Endodermal cell (in vitro differentiated cells): ENCODE data around the gene ZNF611. TPM values are rescaled to one million over a fixed set of nuclear protein-coding genes. Genes with fewer than 3 reads are reported as not detected.

Experiments used
- DNase-seq: peaks from one replicate; pipeline ENCODE4 v3.0.0-alpha.2; 2017
- H3K27ac ChIP-seq: 2 replicates; pipeline ENCODE4 v1.5.1; 2013; ENCODE audit warnings: mild to moderate bottlenecking, low read depth, low read length, moderate library complexity
- H3K27me3 ChIP-seq: 2 replicates; pipeline ENCODE4 v1.6.1; 2013; ENCODE audit warnings: mild to moderate bottlenecking, low read length, moderate library complexity; ENCODE audit not compliant: insufficient read depth, control insufficient read depth, poor library complexity, severe bottlenecking
- H3K36me3 ChIP-seq: 2 replicates; pipeline ENCODE4 v1.7.0; 2013; ENCODE audit warnings: mild to moderate bottlenecking, low read length, moderate library complexity; ENCODE audit not compliant: control insufficient read depth, insufficient read depth
- H3K4me1 ChIP-seq: one replicate; pipeline ENCODE4 v1.7.0; 2013; ENCODE audit warnings: low read length; ENCODE audit not compliant: control insufficient read depth, insufficient read depth
- H3K4me3 ChIP-seq: 2 replicates; pipeline ENCODE4 v1.5.1; 2013; ENCODE audit warnings: mild to moderate bottlenecking, low read length, moderate library complexity
- H3K9ac ChIP-seq: 2 replicates; pipeline ENCODE4 v1.6.1; 2013; ENCODE audit warnings: mild to moderate bottlenecking, low read length, moderate library complexity; ENCODE audit not compliant: poor library complexity, severe bottlenecking; ENCODE audit errors: extremely low read depth
- H3K9me3 ChIP-seq: 2 replicates; pipeline ENCODE4 v1.6.1; 2013; ENCODE audit warnings: mild to moderate bottlenecking, low read length, moderate library complexity; ENCODE audit not compliant: control insufficient read depth
- H3K27ac Mint-ChIP-seq: 2 replicates; pipeline ENCODE4 v1.8.0; 2020; ENCODE audit warnings: mixed read lengths
- H3K27me3 Mint-ChIP-seq: 2 replicates; pipeline ENCODE4 v1.8.0; 2021; ENCODE audit warnings: mild to moderate bottlenecking, mixed read lengths; ENCODE audit not compliant: insufficient read depth
- H3K36me3 Mint-ChIP-seq: 2 replicates; pipeline ENCODE4 v1.8.0; 2020; ENCODE audit warnings: low read depth, mixed read lengths
- H3K4me1 Mint-ChIP-seq: 2 replicates; pipeline ENCODE4 v1.8.0; 2020; ENCODE audit warnings: mixed read lengths
- H3K4me3 Mint-ChIP-seq: 2 replicates; pipeline ENCODE4 v1.8.0; 2020; ENCODE audit warnings: mild to moderate bottlenecking, moderate library complexity, mixed read lengths
- H3K9me3 Mint-ChIP-seq: 2 replicates; pipeline ENCODE4 v1.8.0; 2020; ENCODE audit warnings: mild to moderate bottlenecking, mixed read lengths
- CTCF ChIP-seq: fragments of 200-600 bp; sonication (generic); conservative IDR thresholded peaks from 2 replicates; pipeline ENCODE4 v1.5.0; 2021; ENCODE audit warnings: antibody characterized with exemption, mild to moderate bottlenecking
- WGBS, 2 experiments: methylation state at CpG; one replicate each; pipeline versions ENCODE4 v1.1.5 to v1.1.7; 2013; ENCODE audit warnings: missing lambda C conversion rate in 2 of 2, mixed read lengths in 1 of 2; ENCODE audit not compliant: insufficient coverage in 1 of 2, insufficient read length in 1 of 2; 5-methylcytosine and 5-hydroxymethylcytosine counted together
- total RNA-seq, 2 donors: library from RNA; stranded (reverse); fragmentation: NEBNext Ultra II Directional in 1 of 2; extraction: Animal tissue kit (Norgen Biotek cat#: 25700) in 1 of 2; gene quantifications; 2 replicates in 1 of 2; 3 replicates in 1 of 2; pipeline ENCODE4 v1.2.1, GENCODE V29; 2021

ZNF611 gene
- total RNA-seq, 2 donors from 2014 or later: 96.9 to 136 TPM

DNA sequence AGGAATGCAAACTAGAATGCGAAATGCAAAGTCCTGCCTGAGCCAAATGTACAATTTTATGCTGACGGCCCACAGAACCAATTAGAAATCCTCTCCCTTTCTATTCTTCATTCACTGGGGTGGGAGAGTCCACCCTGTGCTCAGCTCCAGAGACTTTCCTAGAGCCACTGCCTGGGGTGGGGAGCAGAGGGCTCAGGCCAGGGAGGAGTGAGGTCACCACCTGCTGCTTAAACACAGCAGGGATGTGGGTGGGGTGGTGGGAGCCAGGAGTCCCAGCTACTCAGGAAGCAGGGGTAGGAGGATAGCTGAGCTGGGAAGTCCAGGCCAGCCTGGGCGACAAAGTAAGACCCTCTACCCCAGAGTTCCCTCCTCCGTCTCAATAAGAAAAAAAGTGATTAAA, 69.8 kb downstream of the ZNF611 start:
- WGBS, 2 experiments: 87 to 92% methylated on average over 4 of the region's 4 CpGs
- Mint-ChIP-seq H3K4me1 (peaks cover 20% of the 10 kb centered on the region), H3K27ac (no peak overlapping the region), H3K9me3 (no peaks in the 10 kb centered on the region), H3K27me3 (no peaks in the 10 kb centered on the region), H3K36me3 (peaks cover 56% of the 10 kb centered on the region), H3K4me3 (no peak overlapping the region)
- no peak overlapping the region for H3K9ac ChIP-seq
- no peak for DNase-seq
- no peaks in the 10 kb centered on the region for H3K4me1 ChIP-seq
- H3K27ac ChIP-seq: no peak overlapping the region
- TF ChIP-seq CTCF: no peak
- no peaks in the 10 kb centered on the region for H3K27me3 ChIP-seq
- no peak overlapping the region for H3K4me3 ChIP-seq
- H3K9me3 ChIP-seq: no peaks in the 10 kb centered on the region
- peaks cover 73% of the 10 kb centered on the region for H3K36me3 ChIP-seq

GRCh38 chr19:52664461-52664860, 70.4 kb downstream of the ZNF611 start:
- no peak for TF ChIP-seq CTCF
- no peak overlapping the region for H3K9ac ChIP-seq
- DNase-seq: no peak

GRCh38 chr19:52662631-52663030, 72.2 kb downstream of the ZNF611 start:
- H3K9ac ChIP-seq: no peak overlapping the region

More at GRCh38 chr19:52664461-52664860, 70.4 kb downstream of the ZNF611 start:
- Histone ChIP-seq H3K4me1 (no peaks in the 10 kb centered on the region), H3K4me3 (no peak overlapping the region), H3K36me3 (peaks cover 73% of the 10 kb centered on the region), H3K27me3 (no peaks in the 10 kb centered on the region), H3K27ac (no peak overlapping the region), H3K9me3 (no peaks in the 10 kb centered on the region)
- no peak overlapping the region for H3K4me3 Mint-ChIP-seq
- WGBS, 2 experiments: 81 to 86% methylated on average over 2 to 5 of the region's 5 CpGs
- H3K27me3 Mint-ChIP-seq: no peaks in the 10 kb centered on the region
- H3K27ac Mint-ChIP-seq: no peak overlapping the region
- H3K4me1 Mint-ChIP-seq: peaks cover 21% of the 10 kb centered on the region
- H3K9me3 Mint-ChIP-seq: no peaks in the 10 kb centered on the region
- H3K36me3 Mint-ChIP-seq: peaks cover 56% of the 10 kb centered on the region

More at GRCh38 chr19:52662631-52663030, 72.2 kb downstream of the ZNF611 start:
- H3K27me3 Mint-ChIP-seq: no peaks in the 10 kb centered on the region
- Histone ChIP-seq H3K9me3 (peaks cover 7% of the 10 kb centered on the region), H3K36me3 (peaks cover 80% of the 10 kb centered on the region), H3K27ac (no peak overlapping the region), H3K27me3 (no peaks in the 10 kb centered on the region), H3K4me3 (no peak overlapping the region), H3K4me1 (no peaks in the 10 kb centered on the region)
- no peak overlapping the region for H3K4me3 Mint-ChIP-seq
- TF ChIP-seq CTCF: no peak
- peaks cover 62% of the 10 kb centered on the region for H3K36me3 Mint-ChIP-seq
- peaks cover 30% of the 10 kb centered on the region for H3K4me1 Mint-ChIP-seq
- WGBS, 2 experiments: 79 to 85% methylated on average over 3 of the region's 3 CpGs
- DNase-seq: no peak
- no peak overlapping the region for H3K27ac Mint-ChIP-seq
- H3K9me3 Mint-ChIP-seq: peaks cover 1% of the 10 kb centered on the region
